Body of pancreas (tissue), 4 donors: ENCODE measurements around the gene CACNA1H.

Experiments used
- POLR2A ChIP-seq, 3 donors: fragments of 450-650 bp; IDR thresholded peaks; one replicate each; pipeline ENCODE4 v1.6.1; 2016; ENCODE audit warnings: antibody characterized with exemption in 3 of 3, mild to moderate bottlenecking in 2 of 3
- TF ChIP-seq, protein P1 (sequence below), 7 experiments: fragments of 450-650 bp in 4 of 7; fragments of 200-600 bp in 3 of 7; sonication (generic) in 3 of 7; IDR thresholded peaks; one replicate each; pipeline ENCODE4 v1.5.1; 2016 to 2019; ENCODE audit warnings: antibody characterized with exemption in 7 of 7

DNA sequence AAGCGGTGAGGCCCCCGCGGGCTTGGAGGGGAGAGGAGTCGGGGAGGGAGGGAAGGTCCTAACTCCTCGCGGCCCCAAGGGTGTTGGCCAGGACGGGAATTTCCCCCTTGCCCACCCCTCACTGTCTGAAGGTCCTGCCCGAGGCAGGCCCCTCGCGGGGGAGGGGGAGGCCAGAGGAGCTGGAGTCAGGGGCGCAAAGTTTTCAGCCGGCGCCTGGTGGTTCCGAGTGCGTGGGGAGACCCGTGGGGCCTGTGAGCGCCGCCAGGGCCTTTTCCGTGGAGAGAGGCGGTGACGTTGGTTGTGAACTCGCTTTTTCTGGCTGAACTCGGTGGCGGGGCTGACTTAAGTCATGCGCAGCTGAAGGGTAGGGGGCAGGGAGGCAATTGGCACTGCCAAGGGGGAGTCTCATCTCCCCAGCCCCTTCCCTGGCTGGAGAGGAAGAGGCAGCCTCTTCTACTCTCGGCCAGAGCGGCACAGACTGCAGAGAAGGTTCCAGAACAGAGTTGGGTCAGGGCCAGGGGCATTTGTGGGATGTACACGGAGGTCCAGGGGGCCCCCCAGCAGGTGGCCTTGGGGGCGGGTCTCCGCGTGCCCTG lies 1.5 kb downstream of the CACNA1H start:
- TF ChIP-seq, protein P1, sequence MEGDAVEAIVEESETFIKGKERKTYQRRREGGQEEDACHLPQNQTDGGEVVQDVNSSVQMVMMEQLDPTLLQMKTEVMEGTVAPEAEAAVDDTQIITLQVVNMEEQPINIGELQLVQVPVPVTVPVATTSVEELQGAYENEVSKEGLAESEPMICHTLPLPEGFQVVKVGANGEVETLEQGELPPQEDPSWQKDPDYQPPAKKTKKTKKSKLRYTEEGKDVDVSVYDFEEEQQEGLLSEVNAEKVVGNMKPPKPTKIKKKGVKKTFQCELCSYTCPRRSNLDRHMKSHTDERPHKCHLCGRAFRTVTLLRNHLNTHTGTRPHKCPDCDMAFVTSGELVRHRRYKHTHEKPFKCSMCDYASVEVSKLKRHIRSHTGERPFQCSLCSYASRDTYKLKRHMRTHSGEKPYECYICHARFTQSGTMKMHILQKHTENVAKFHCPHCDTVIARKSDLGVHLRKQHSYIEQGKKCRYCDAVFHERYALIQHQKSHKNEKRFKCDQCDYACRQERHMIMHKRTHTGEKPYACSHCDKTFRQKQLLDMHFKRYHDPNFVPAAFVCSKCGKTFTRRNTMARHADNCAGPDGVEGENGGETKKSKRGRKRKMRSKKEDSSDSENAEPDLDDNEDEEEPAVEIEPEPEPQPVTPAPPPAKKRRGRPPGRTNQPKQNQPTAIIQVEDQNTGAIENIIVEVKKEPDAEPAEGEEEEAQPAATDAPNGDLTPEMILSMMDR (IDR thresholded peaks at IDR 0.05), result no peak
- TF ChIP-seq POLR2A (IDR thresholded peaks at IDR 0.05), result no peak
